Erythroblast (primary cell): Measurements from ENCODE around the gene CCDC6.

ENCODE experiments used
- GATA1 ChIP-seq: IDR thresholded peaks from 2 replicates; pipeline ENCODE4 v1.6.1; 2011; ENCODE audit warnings: low read depth, mild to moderate bottlenecking, control low read depth, low read length, moderate library complexity
- POLR2A ChIP-seq: IDR thresholded peaks from 2 replicates; pipeline ENCODE4 v1.6.1; 2011; ENCODE audit warnings: mild to moderate bottlenecking, low read length

DNA sequence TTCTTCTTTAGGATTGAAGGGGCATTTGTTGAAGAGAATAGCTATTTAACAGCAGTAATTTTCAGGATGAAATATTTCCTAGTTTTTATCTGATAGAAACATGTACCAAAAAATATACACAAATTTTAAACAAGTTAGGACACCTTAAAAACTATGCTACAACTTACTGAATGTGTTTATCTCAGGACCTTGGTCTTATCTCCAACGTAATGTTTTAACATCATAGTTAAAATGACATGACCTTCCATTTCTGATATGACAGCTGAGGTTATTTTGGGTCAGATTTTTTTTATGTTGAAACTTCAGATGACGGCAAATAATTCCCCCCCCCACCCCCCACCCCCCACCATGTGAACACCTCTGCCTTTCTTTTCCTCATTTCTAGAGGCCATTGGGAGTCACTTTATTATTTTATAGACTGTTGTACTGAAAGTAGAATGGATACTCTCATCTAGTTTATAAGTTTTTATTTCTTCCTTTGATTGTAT lies 161.1 kb downstream of the CCDC6 start:
- no peak for TF ChIP-seq POLR2A
- no peak for TF ChIP-seq GATA1
